Effector memory CD4-positive, alpha-beta T cell (primary cell): Measurements from ENCODE around the gene LMBR1.
"Not testable (repeated sequence)": the region's sequence is repeated elsewhere in the genome, so short reads cannot be mapped to it uniquely, and the experiment has no call there.

ENCODE experiments used
- DNase-seq, 3 donors: peaks; one replicate each; pipeline ENCODE4 v3.0.0-alpha.2; 2020
- H3K27ac ChIP-seq: 2 replicates; pipeline ENCODE4 v1.7.0; 2013; ENCODE audit warnings: mild to moderate bottlenecking, low read length, moderate library complexity; ENCODE audit not compliant: insufficient read depth, poor library complexity, severe bottlenecking
- H3K27me3 ChIP-seq: replicated peaks from 2 replicates; pipeline ENCODE4 v1.7.0; 2013; ENCODE audit warnings: mild to moderate bottlenecking, low read length; ENCODE audit not compliant: insufficient read depth, control insufficient read depth, poor library complexity, severe bottlenecking
- H3K36me3 ChIP-seq: 2 replicates; pipeline ENCODE4 v1.7.0; 2013; ENCODE audit warnings: mild to moderate bottlenecking, low read length, moderate library complexity; ENCODE audit not compliant: control insufficient read depth, insufficient read depth
- H3K4me1 ChIP-seq: 2 replicates; pipeline ENCODE4 v1.7.0; 2013; ENCODE audit warnings: low read length, mild to moderate bottlenecking; ENCODE audit not compliant: control insufficient read depth, insufficient read depth, poor library complexity, severe bottlenecking
- H3K4me3 ChIP-seq: 2 replicates; pipeline ENCODE4 v1.7.0; 2013; ENCODE audit warnings: low read length, low read depth, mild to moderate bottlenecking; ENCODE audit not compliant: insufficient read depth, poor library complexity, severe bottlenecking
- H3K9me3 ChIP-seq: 2 replicates; pipeline ENCODE4 v1.7.0; 2013; ENCODE audit warnings: mild to moderate bottlenecking, low read length, moderate library complexity; ENCODE audit not compliant: control insufficient read depth

The LMBR1 gene

GRCh38 chr7:156640257-156640948 is 252.6 kb downstream of the LMBR1 start, which contains the start of gene RNF32:
RNF32 (plus strand) TSS chr7:156640774; CDS start chr7:156643878, 3,104 bp downstream.
- peak; percentile 91 to 96 (median 96) for DNase-seq
- H3K27me3 ChIP-seq: no peaks in the 10 kb centered on the region
- H3K9me3 ChIP-seq: no peaks in the 10 kb centered on the region
- H3K36me3 ChIP-seq: no peaks in the 10 kb centered on the region
- H3K4me1 ChIP-seq: peaks cover 4% of the 10 kb centered on the region
- H3K4me3 ChIP-seq: peak within 1 kb of the TSS; percentile 88
- peak within 1 kb of the TSS; percentile 91 for H3K27ac ChIP-seq

GRCh38 chr7:156639426-156640256 is 253.3 kb downstream of the LMBR1 start:
- H3K4me1 ChIP-seq: peaks cover 4% of the 10 kb centered on the region
- peak overlapping the region; percentile 88 for H3K4me3 ChIP-seq
- no peaks in the 10 kb centered on the region for H3K36me3 ChIP-seq
- peak overlapping the region; percentile 62 for H3K27ac ChIP-seq
- DNase-seq: no peak
- no peaks in the 10 kb centered on the region for H3K9me3 ChIP-seq
- no peaks in the 10 kb centered on the region for H3K27me3 ChIP-seq

- no peaks in the 10 kb centered on the region for H3K36me3 ChIP-seq
- no peak overlapping the region for H3K4me3 ChIP-seq
- DNase-seq: no peak
- peaks cover 4% of the 10 kb centered on the region for H3K4me1 ChIP-seq
- no peaks in the 10 kb centered on the region for H3K9me3 ChIP-seq
- H3K27me3 ChIP-seq: no peaks in the 10 kb centered on the region
- H3K27ac ChIP-seq: no peak overlapping the region
These were observed 254.4 kb downstream of the LMBR1 start for GRCh38 chr7:156638443-156639077.

GRCh38 chr7:156637093-156637492 is 255.9 kb downstream of the LMBR1 start:
- H3K9me3 ChIP-seq, H3K4me3 ChIP-seq, H3K36me3 ChIP-seq, DNase-seq, H3K27ac ChIP-seq, H3K27me3 ChIP-seq, H3K4me1 ChIP-seq: not testable (repeated sequence)

GRCh38 chr7:156635529-156636385 is 257.2 kb downstream of the LMBR1 start:
- peaks cover 4% of the 10 kb centered on the region for H3K4me1 ChIP-seq
- no peak overlapping the region for H3K27ac ChIP-seq
- no peaks in the 10 kb centered on the region for H3K9me3 ChIP-seq
- DNase-seq: no peak
- no peaks in the 10 kb centered on the region for H3K36me3 ChIP-seq
- H3K27me3 ChIP-seq: no peaks in the 10 kb centered on the region
- no peak overlapping the region for H3K4me3 ChIP-seq

- no peak overlapping the region for H3K27ac ChIP-seq
- no peak for DNase-seq
- H3K9me3 ChIP-seq: no peaks in the 10 kb centered on the region
These were observed 258.9 kb downstream of the LMBR1 start for GRCh38 chr7:156634117-156634516.

GRCh38 chr7:156629873-156630272 is 263.1 kb downstream of the LMBR1 start:
- Histone ChIP-seq H3K4me1 (no peaks in the 10 kb centered on the region), H3K36me3 (no peaks in the 10 kb centered on the region), H3K27ac (no peak overlapping the region), H3K27me3 (no peaks in the 10 kb centered on the region), H3K9me3 (peaks cover 8% of the 10 kb centered on the region), H3K4me3 (no peak overlapping the region)
- no peak for DNase-seq

More at GRCh38 chr7:156634117-156634516, 258.9 kb downstream of the LMBR1 start:
- no peaks in the 10 kb centered on the region for H3K27me3 ChIP-seq
- H3K4me3 ChIP-seq: no peak overlapping the region
- no peaks in the 10 kb centered on the region for H3K4me1 ChIP-seq
- no peaks in the 10 kb centered on the region for H3K36me3 ChIP-seq

GRCh38 chr7:156628562-156628961 is 264.4 kb downstream of the LMBR1 start:
- H3K27me3 ChIP-seq: no peaks in the 10 kb centered on the region
- DNase-seq: no peak
- no peaks in the 10 kb centered on the region for H3K4me1 ChIP-seq
- no peaks in the 10 kb centered on the region for H3K36me3 ChIP-seq
- H3K4me3 ChIP-seq: no peak overlapping the region
- no peak overlapping the region for H3K27ac ChIP-seq
- peaks cover 8% of the 10 kb centered on the region for H3K9me3 ChIP-seq
